Ascending aorta (tissue), 2 donors: Measurements from ENCODE around the gene GLO1. TPM values are rescaled to one million over a fixed set of nuclear protein-coding genes. Genes with fewer than 3 reads are reported as not detected.

Source experiments
- DNase-seq, 2 donors: peaks; one replicate each; pipeline ENCODE4 v3.0.0-alpha.2; 2019; ENCODE audit warnings: low spot score in 2 of 2
- H3K27ac ChIP-seq, 2 donors: fragments of 200-600 bp; sonication (generic); one replicate each; pipeline ENCODE4 v1.5.1; 2016 to 2017; ENCODE audit warnings: mild to moderate bottlenecking in 1 of 2
- H3K27me3 ChIP-seq: fragments of 200-600 bp; sonication (generic); one replicate; pipeline ENCODE4 v1.5.1; 2017
- H3K36me3 ChIP-seq, 2 donors: fragments of 200-600 bp; sonication (generic); one replicate each; pipeline ENCODE4 v1.5.1; 2016
- H3K4me1 ChIP-seq, 2 donors: fragments of 200-600 bp; sonication (generic); one replicate each; pipeline ENCODE4 v1.5.1; 2016 to 2017; ENCODE audit warnings: mild to moderate bottlenecking in 1 of 2
- H3K4me3 ChIP-seq, 2 donors: fragments of 200-600 bp; sonication (generic); one replicate each; pipeline ENCODE4 v1.5.1; 2016 to 2017; ENCODE audit warnings: mild to moderate bottlenecking in 1 of 2
- H3K9me3 ChIP-seq, 2 donors: fragments of 200-600 bp; sonication (generic); one replicate each; pipeline ENCODE4 v1.5.1; 2016
- intact Hi-C: fragments of 100-400 bp; cut with DNase I; formaldehyde crosslinking; loops from one replicate; pipeline ENCODE4 v1.15.1; 2023
- total RNA-seq: library from RNA; depleted of rRNA; stranded (reverse); fragments of >200 nt; gene quantifications from one replicate; pipeline ENCODE4 v1.1.0, GENCODE V29; 2016
- TF ChIP-seq, protein P1 (sequence below), 3 experiments: fragments of 200-600 bp in 2 of 3; fragments of 450-650 bp in 1 of 3; sonication (generic) in 2 of 3; IDR thresholded peaks; one replicate each; pipeline ENCODE4 v1.5.1; 2016 to 2019; ENCODE audit warnings: antibody characterized with exemption in 3 of 3, mild to moderate bottlenecking in 1 of 3, moderate library complexity in 1 of 3

GLO1 gene
- total RNA-seq, 1 donor from 2014 or later, result 32.6 TPM

DNA sequence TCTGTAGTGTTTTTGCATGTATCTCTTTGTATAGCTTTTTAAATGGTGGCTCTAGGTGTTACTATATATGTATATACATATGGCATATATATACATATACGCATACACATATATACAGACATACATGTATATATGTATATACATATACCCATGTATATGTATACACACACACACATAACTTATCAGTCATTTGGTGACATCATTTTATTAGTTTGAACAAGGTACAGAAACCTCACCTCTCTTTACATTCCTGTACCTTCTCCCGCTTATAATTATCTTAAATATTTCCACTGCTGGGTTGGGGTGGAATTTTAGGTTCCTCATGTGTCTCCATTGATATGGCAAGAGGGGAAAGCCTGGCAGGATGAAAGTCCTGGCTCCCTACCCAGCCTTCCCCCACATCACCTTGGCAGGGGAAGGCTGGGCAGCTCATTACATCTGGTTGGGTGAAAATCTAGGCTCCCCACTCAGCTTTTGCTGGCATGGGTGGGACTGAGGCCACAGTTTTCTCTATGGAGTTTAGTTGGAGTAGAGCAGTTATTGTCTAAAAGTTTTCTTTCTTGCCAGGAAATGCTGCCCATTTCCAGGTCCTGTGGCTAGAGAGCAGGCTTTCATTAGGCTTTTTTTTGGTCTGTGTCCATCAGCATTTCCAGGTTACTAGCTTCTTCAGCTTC is 7.6 kb downstream of the GLO1 start:
- Histone ChIP-seq H3K9me3 (peaks cover 0 to 5% of the 10 kb centered on the region in 2 donors), H3K4me1 (no peaks in the 10 kb centered on the region), H3K27me3 (no peaks in the 10 kb centered on the region), H3K4me3 (no peak overlapping the region), H3K27ac (no peak overlapping the region), H3K36me3 (no peaks in the 10 kb centered on the region)
- DNase-seq, result no peak
- intact Hi-C loops, result no loop called here
- TF ChIP-seq, protein P1, sequence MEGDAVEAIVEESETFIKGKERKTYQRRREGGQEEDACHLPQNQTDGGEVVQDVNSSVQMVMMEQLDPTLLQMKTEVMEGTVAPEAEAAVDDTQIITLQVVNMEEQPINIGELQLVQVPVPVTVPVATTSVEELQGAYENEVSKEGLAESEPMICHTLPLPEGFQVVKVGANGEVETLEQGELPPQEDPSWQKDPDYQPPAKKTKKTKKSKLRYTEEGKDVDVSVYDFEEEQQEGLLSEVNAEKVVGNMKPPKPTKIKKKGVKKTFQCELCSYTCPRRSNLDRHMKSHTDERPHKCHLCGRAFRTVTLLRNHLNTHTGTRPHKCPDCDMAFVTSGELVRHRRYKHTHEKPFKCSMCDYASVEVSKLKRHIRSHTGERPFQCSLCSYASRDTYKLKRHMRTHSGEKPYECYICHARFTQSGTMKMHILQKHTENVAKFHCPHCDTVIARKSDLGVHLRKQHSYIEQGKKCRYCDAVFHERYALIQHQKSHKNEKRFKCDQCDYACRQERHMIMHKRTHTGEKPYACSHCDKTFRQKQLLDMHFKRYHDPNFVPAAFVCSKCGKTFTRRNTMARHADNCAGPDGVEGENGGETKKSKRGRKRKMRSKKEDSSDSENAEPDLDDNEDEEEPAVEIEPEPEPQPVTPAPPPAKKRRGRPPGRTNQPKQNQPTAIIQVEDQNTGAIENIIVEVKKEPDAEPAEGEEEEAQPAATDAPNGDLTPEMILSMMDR (IDR thresholded peaks at IDR 0.05), result no peak

DNA sequence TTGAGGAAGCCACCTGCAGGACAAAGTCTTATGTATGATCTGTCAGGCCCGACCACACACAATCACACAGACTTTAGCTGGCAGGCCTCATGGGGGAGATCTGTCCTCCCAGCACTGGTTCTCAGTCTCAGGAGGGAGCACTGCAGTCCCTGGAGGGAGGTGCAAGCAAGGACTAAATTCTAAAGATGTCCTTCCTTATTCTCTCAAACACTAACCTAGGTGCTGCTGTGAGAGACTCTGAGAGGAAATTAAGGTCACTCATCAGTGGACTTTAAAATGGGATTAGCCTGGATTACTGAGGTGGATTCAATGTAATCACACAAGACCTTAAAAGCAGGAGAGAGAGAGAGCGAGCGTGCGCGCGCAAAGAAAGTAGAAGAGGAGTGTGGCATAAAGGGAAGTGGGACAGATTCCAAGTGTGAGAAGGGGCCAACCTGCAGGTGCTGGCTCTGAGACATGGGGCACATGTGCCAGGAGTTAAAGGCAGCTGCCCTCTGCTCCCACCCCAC is 14.3 kb downstream of the GLO1 start:
- Histone ChIP-seq H3K9me3 (no peaks in the 10 kb centered on the region), H3K4me1 (no peaks in the 10 kb centered on the region), H3K27me3 (no peaks in the 10 kb centered on the region), H3K36me3 (peaks cover 4 to 7% of the 10 kb centered on the region in 2 donors), H3K4me3 (no peak overlapping the region), H3K27ac (no peak overlapping the region)
- TF ChIP-seq, protein P1 (IDR thresholded peaks at IDR 0.05), result no peak
- no peak for DNase-seq
- intact Hi-C loops, result no loop called here

DNA sequence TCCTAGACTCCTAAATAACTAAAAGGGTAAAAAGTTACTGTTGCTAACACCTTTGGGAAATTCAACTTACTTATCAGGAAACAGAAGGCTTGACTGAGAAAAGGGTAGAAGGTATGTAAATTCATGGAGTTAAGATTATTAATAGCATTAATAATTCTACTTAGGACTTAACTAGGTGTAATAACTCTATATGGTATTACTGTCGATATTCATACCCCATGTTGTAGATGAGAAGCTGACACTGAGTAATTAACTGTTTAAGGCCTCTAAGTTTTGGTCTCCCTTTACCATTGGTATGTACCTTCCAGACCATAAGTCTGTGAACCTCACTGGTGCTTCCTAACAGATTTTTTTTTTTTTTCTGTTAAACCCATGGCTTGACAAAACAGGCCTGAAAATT is 15.4 kb downstream of the GLO1 start:
- peaks cover 5 to 13% of the 10 kb centered on the region in 2 donors for H3K36me3 ChIP-seq
- no peaks in the 10 kb centered on the region for H3K27me3 ChIP-seq
- no peaks in the 10 kb centered on the region for H3K9me3 ChIP-seq
- H3K4me1 ChIP-seq, result no peaks in the 10 kb centered on the region
- intact Hi-C loops, result no loop called here
- no peak overlapping the region for H3K4me3 ChIP-seq
- TF ChIP-seq, protein P1 (IDR thresholded peaks at IDR 0.05), result no peak
- DNase-seq, result no peak
- H3K27ac ChIP-seq, result no peak overlapping the region

DNA sequence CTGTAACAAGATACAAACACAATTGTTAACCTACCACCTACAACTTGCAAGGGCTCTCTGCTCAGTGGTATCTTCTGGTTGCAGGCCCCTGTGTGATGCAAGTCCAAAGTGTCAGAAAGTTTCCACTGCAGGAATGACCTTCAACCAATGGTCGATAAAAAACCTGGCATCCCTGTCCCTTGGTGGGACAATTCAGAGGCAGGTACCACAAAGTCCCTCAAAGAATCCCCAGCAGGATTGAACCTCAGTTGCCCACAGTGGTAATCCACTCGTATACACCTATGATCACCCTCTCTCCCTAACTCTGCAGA is 15.9 kb downstream of the GLO1 start:
- Histone ChIP-seq H3K9me3 (no peaks in the 10 kb centered on the region), H3K4me3 (no peak overlapping the region), H3K27me3 (no peaks in the 10 kb centered on the region), H3K4me1 (no peaks in the 10 kb centered on the region), H3K27ac (no peak overlapping the region), H3K36me3 (peaks cover 5 to 14% of the 10 kb centered on the region in 2 donors)
- TF ChIP-seq, protein P1 (IDR thresholded peaks at IDR 0.05), result no peak
- DNase-seq, result no peak
- intact Hi-C loops, result no loop called here

DNA sequence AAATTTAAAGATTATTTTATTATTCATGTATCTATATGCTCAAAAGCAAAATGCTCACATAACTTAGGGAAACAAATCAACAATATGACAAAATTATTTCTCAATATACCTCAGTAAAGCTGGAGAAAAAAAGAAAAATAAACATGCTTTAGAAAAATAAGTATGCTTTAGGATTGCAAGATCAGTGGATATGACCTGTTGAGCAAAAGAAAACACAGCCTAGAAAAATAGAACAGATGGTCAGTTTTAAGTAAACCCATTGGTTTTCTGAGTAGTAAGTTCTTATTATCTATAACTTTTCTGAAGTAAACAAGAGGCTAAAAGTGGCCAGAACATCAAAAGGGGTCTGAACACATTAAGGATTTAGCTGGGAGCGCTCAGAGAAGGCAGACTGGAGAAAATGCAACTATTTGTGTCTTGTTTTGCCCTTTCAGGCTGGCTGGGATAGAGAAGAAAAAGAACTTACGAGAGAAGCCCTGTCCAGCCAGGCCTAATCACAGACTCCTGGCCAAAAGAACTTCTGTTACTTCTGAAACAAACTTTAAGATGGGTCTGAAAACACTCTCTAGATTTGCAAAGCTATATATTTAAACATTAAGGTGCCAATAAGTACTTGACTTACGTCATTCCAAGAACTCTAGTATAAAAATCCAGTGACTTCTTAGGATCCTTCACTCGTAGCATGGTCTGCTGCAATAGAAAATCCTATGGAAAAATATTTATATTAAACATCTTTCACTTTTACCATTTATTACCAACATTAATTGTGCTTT is 16.5 kb downstream of the GLO1 start:
- Histone ChIP-seq H3K4me1 (no peaks in the 10 kb centered on the region), H3K4me3 (no peak overlapping the region), H3K27me3 (no peaks in the 10 kb centered on the region), H3K9me3 (no peaks in the 10 kb centered on the region), H3K27ac (no peak overlapping the region), H3K36me3 (peaks cover 5 to 20% of the 10 kb centered on the region in 2 donors)
- DNase-seq, result no peak
- TF ChIP-seq, protein P1 (IDR thresholded peaks at IDR 0.05), result no peak
- intact Hi-C loops, result no loop called here
